Neural cell (in vitro differentiated cells): ENCODE measurements around the gene KRTAP19-7. TPM values are rescaled to one million over a fixed set of nuclear protein-coding genes. Genes with fewer than 3 reads are reported as not detected.

Source experiments
- H2AFZ ChIP-seq: fragments of 200-600, 300-800 bp; sonication (generic), shearing (Covaris generic); 2 replicates; pipeline ENCODE4 v1.6.0; 2014; ENCODE audit warnings: low read depth, mild to moderate bottlenecking, antibody characterized with exemption, low read length, moderate library complexity
- H3F3A ChIP-seq: fragments of 200-600 bp; shearing (Covaris generic); 2 replicates; pipeline ENCODE4 v1.6.1; 2016; ENCODE audit warnings: mild to moderate bottlenecking, moderate library complexity, mixed read lengths, antibody characterized with exemption, low read length; ENCODE audit not compliant: insufficient read depth, poor library complexity, severe bottlenecking
- H3K27ac ChIP-seq: fragments of 200-600, 300-800 bp; sonication (generic), shearing (Covaris generic); 2 replicates; pipeline ENCODE4 v1.5.1; 2014; ENCODE audit warnings: mild to moderate bottlenecking, low read length, moderate library complexity
- H3K27me3 ChIP-seq: fragments of 300-800, 200-600 bp; sonication (generic), shearing (Covaris generic); 2 replicates; pipeline ENCODE4 v1.6.0; 2014; ENCODE audit warnings: mild to moderate bottlenecking, low read depth, low read length, moderate library complexity; ENCODE audit not compliant: insufficient read depth
- H3K36me3 ChIP-seq: fragments of 300-800, 200-600 bp; sonication (generic), shearing (Covaris generic); 2 replicates; pipeline ENCODE4 v1.5.1; 2014; ENCODE audit warnings: mild to moderate bottlenecking, antibody characterized with exemption, low read length, moderate library complexity; ENCODE audit not compliant: insufficient read depth
- H3K4me2 ChIP-seq: fragments of 300-800, 200-600 bp; sonication (generic), shearing (Covaris generic); 2 replicates; pipeline ENCODE4 v1.6.0; 2014; ENCODE audit warnings: mild to moderate bottlenecking, low read length
- H3K4me3 ChIP-seq: fragments of 300-800, 200-600 bp; sonication (generic), shearing (Covaris generic); 2 replicates; pipeline ENCODE4 v1.5.1; 2014; ENCODE audit warnings: mild to moderate bottlenecking, low read length, moderate library complexity
- H3K79me2 ChIP-seq: fragments of 200-600 bp; shearing (Covaris generic); replicated peaks from 2 replicates; pipeline ENCODE4 v1.6.0; 2014; ENCODE audit warnings: mild to moderate bottlenecking, low read length, moderate library complexity; ENCODE audit not compliant: insufficient read depth
- H3K9ac ChIP-seq: fragments of 300-800, 200-600 bp; sonication (generic), shearing (Covaris generic); 2 replicates; pipeline ENCODE4 v1.6.1; 2016; ENCODE audit warnings: mild to moderate bottlenecking, low read length, mixed read lengths
- H3K9me2 ChIP-seq: fragments of 200-600 bp; shearing (Covaris generic); 2 replicates; pipeline ENCODE4 v1.6.1; 2016; ENCODE audit warnings: mild to moderate bottlenecking, low read length, mixed read lengths; ENCODE audit not compliant: insufficient read depth
- H3K9me3 ChIP-seq: fragments of 200-600, 300-800 bp; sonication (generic), shearing (Covaris generic); 2 replicates; pipeline ENCODE4 v1.6.1; 2016; ENCODE audit warnings: mild to moderate bottlenecking, mixed run types, low read length, moderate library complexity, mixed read lengths
- H4K20me1 ChIP-seq: fragments of 200-600 bp; shearing (Covaris generic); 2 replicates; pipeline ENCODE4 v1.6.1; 2016; ENCODE audit warnings: mild to moderate bottlenecking, mixed run types; ENCODE audit not compliant: insufficient read depth
- EP300 ChIP-seq: fragments of 450-650 bp; conservative IDR thresholded peaks from 2 replicates; pipeline ENCODE4 v1.6.1; 2014; ENCODE audit warnings: antibody characterized with exemption, mild to moderate bottlenecking, moderate library complexity; ENCODE audit not compliant: poor library complexity, severe bottlenecking
- EZH2 ChIP-seq: fragments of 200-600, 300-800 bp; shearing (Covaris generic), sonication (generic); IDR thresholded peaks from 2 replicates; pipeline ENCODE4 v1.6.1; 2014; ENCODE audit warnings: antibody characterized with exemption, low read length, borderline replicate concordance, mild to moderate bottlenecking; ENCODE audit not compliant: insufficient read depth, poor library complexity, severe bottlenecking
- MXI1 ChIP-seq: fragments of 450-650 bp; conservative IDR thresholded peaks from 2 replicates; pipeline ENCODE4 v1.6.1; 2014; ENCODE audit warnings: antibody characterized with exemption, mild to moderate bottlenecking; ENCODE audit not compliant: poor library complexity, severe bottlenecking
- POLR2AphosphoS5 ChIP-seq: IDR thresholded peaks from 2 replicates; pipeline ENCODE4 v1.6.1; 2012
- RAD21 ChIP-seq: fragments of 450-650 bp; conservative IDR thresholded peaks from 2 replicates; pipeline ENCODE4 v1.6.1; 2014; ENCODE audit warnings: antibody characterized with exemption, mild to moderate bottlenecking, moderate library complexity
- SMC3 ChIP-seq: fragments of 450-650 bp; conservative IDR thresholded peaks from 2 replicates; pipeline ENCODE4 v1.6.1; 2014; ENCODE audit warnings: antibody characterized with exemption, mild to moderate bottlenecking, moderate library complexity; ENCODE audit not compliant: poor library complexity
- TAF1 ChIP-seq: IDR thresholded peaks from 2 replicates; pipeline ENCODE4 v1.6.1; 2012; ENCODE audit warnings: low read depth
- polyA plus RNA-seq: library from polyadenylated mRNA; depleted of rRNA; stranded (reverse); fragments of >200 nt; gene quantifications from 2 replicates; pipeline ENCODE4 v1.2.3, GENCODE V29; 2014
- small RNA-seq, 3 experiments: library from RNA; depleted of rRNA; stranded (forward); fragments of <200 nt; gene quantifications; one replicate each; pipeline ENCODE3, GENCODE V24; 2012
- TF ChIP-seq, protein P1 (sequence below): fragments of 450-650 bp; IDR thresholded peaks from 2 replicates; pipeline ENCODE4 v1.5.1; 2014; ENCODE audit warnings: antibody characterized with exemption, mild to moderate bottlenecking, moderate library complexity; ENCODE audit not compliant: poor library complexity, severe bottlenecking
- TF ChIP-seq, protein P2 (sequence below): IDR thresholded peaks from 2 replicates; pipeline ENCODE4 v1.6.1; 2012; ENCODE audit warnings: borderline replicate concordance

Gene KRTAP19-7
- polyA plus RNA-seq, 1 donor from 2014 or later = not detected

- TF ChIP-seq EZH2 (no peak), EP300 (no peak), MXI1 (no peak), RAD21 (no peak), SMC3 (no peak), TAF1 (no peak), POLR2AphosphoS5 (no peak)
- TF ChIP-seq, protein P1, sequence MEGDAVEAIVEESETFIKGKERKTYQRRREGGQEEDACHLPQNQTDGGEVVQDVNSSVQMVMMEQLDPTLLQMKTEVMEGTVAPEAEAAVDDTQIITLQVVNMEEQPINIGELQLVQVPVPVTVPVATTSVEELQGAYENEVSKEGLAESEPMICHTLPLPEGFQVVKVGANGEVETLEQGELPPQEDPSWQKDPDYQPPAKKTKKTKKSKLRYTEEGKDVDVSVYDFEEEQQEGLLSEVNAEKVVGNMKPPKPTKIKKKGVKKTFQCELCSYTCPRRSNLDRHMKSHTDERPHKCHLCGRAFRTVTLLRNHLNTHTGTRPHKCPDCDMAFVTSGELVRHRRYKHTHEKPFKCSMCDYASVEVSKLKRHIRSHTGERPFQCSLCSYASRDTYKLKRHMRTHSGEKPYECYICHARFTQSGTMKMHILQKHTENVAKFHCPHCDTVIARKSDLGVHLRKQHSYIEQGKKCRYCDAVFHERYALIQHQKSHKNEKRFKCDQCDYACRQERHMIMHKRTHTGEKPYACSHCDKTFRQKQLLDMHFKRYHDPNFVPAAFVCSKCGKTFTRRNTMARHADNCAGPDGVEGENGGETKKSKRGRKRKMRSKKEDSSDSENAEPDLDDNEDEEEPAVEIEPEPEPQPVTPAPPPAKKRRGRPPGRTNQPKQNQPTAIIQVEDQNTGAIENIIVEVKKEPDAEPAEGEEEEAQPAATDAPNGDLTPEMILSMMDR = no peak
- TF ChIP-seq, protein P2, sequence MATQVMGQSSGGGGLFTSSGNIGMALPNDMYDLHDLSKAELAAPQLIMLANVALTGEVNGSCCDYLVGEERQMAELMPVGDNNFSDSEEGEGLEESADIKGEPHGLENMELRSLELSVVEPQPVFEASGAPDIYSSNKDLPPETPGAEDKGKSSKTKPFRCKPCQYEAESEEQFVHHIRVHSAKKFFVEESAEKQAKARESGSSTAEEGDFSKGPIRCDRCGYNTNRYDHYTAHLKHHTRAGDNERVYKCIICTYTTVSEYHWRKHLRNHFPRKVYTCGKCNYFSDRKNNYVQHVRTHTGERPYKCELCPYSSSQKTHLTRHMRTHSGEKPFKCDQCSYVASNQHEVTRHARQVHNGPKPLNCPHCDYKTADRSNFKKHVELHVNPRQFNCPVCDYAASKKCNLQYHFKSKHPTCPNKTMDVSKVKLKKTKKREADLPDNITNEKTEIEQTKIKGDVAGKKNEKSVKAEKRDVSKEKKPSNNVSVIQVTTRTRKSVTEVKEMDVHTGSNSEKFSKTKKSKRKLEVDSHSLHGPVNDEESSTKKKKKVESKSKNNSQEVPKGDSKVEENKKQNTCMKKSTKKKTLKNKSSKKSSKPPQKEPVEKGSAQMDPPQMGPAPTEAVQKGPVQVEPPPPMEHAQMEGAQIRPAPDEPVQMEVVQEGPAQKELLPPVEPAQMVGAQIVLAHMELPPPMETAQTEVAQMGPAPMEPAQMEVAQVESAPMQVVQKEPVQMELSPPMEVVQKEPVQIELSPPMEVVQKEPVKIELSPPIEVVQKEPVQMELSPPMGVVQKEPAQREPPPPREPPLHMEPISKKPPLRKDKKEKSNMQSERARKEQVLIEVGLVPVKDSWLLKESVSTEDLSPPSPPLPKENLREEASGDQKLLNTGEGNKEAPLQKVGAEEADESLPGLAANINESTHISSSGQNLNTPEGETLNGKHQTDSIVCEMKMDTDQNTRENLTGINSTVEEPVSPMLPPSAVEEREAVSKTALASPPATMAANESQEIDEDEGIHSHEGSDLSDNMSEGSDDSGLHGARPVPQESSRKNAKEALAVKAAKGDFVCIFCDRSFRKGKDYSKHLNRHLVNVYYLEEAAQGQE = no peak
- no peak overlapping the region for H3K4me2 ChIP-seq
- no peaks in the 10 kb centered on the region for H3K79me2 ChIP-seq
- no peaks in the 10 kb centered on the region for H3K9me3 ChIP-seq
- no peaks in the 10 kb centered on the region for H4K20me1 ChIP-seq
- no peaks in the 10 kb centered on the region for H3K27me3 ChIP-seq
- H3K36me3 ChIP-seq = no peaks in the 10 kb centered on the region
- H3K9me2 ChIP-seq = no peaks in the 10 kb centered on the region
- no peaks in the 10 kb centered on the region for H3F3A ChIP-seq
- no peak overlapping the region for H3K9ac ChIP-seq
- no peak overlapping the region for H2AFZ ChIP-seq
- no peak overlapping the region for H3K4me3 ChIP-seq
- no peak overlapping the region for H3K27ac ChIP-seq
Measured at GRCh38 chr21:30515681-30516080, 45.4 kb downstream of the KRTAP19-7 start.

Small RNA genes within 50 kb of the gene (small RNA-seq; reads per million reads assigned to genes)
- 0 reads per million in 3 experiments for gene AP000567.1
- 0 reads per million in 3 experiments for gene KRTAP19-10P
- gene KRTAP19-11P = 0 reads per million in 3 experiments
- 0 to 0.23 (median 0) reads per million in 3 experiments for gene KRTAP22-1
- 0 reads per million in 3 experiments for gene KRTAP22-2

Other genes with a start within 250 kb of the KRTAP19-7 start
- gene KRTAP26-1, start 241.0 kb downstream of the KRTAP19-7 start, polyA plus RNA-seq = not detected in 2 replicates
- gene KRTAP27-1, start 223.6 kb downstream of the KRTAP19-7 start, polyA plus RNA-seq = not detected in 2 replicates
- not detected in 2 replicates for gene KRTAP23-1, start 212.7 kb downstream of the KRTAP19-7 start, polyA plus RNA-seq
- not detected in 2 replicates for gene KRTAP13-2, start 189.0 kb downstream of the KRTAP19-7 start, polyA plus RNA-seq
- not detected in 2 replicates for gene KRTAP13-1, start 165.3 kb downstream of the KRTAP19-7 start, polyA plus RNA-seq
- gene KRTAP13-3, start 135.4 kb downstream of the KRTAP19-7 start, polyA plus RNA-seq = not detected in 2 replicates
- gene KRTAP13-4, start 131.1 kb downstream of the KRTAP19-7 start, polyA plus RNA-seq = not detected in 2 replicates
- gene KRTAP15-1, start 121.0 kb downstream of the KRTAP19-7 start, polyA plus RNA-seq = not detected in 2 replicates
- gene KRTAP19-1, start 80.9 kb downstream of the KRTAP19-7 start, polyA plus RNA-seq = not detected in 2 replicates
- gene KRTAP19-2, start 73.9 kb downstream of the KRTAP19-7 start, polyA plus RNA-seq = not detected in 2 replicates
- gene KRTAP19-3, start 69.3 kb downstream of the KRTAP19-7 start, polyA plus RNA-seq = not detected in 2 replicates
- not detected in 2 replicates for gene KRTAP19-4, start 64.1 kb downstream of the KRTAP19-7 start, polyA plus RNA-seq
- not detected in 2 replicates for gene KRTAP19-5, start 59.2 kb downstream of the KRTAP19-7 start, polyA plus RNA-seq
- not detected in 2 replicates for gene KRTAP19-6, start 19.4 kb downstream of the KRTAP19-7 start, polyA plus RNA-seq
- gene KRTAP22-2, start 29.1 kb upstream of the KRTAP19-7 start, polyA plus RNA-seq = not detected in 2 replicates
- gene KRTAP6-3, start 31.1 kb upstream of the KRTAP19-7 start, polyA plus RNA-seq = not detected in 2 replicates
- not detected in 2 replicates for gene KRTAP6-2, start 37.6 kb upstream of the KRTAP19-7 start, polyA plus RNA-seq
- gene KRTAP22-1, start 39.8 kb upstream of the KRTAP19-7 start, polyA plus RNA-seq = not detected in 2 replicates
- gene KRTAP6-1, start 52.6 kb upstream of the KRTAP19-7 start, polyA plus RNA-seq = not detected in 2 replicates
- not detected in 2 replicates for gene KRTAP20-1, start 55.1 kb upstream of the KRTAP19-7 start, polyA plus RNA-seq
- not detected in 2 replicates for gene KRTAP20-4, start 59.3 kb upstream of the KRTAP19-7 start, polyA plus RNA-seq
- gene KRTAP20-2, start 73.9 kb upstream of the KRTAP19-7 start, polyA plus RNA-seq = not detected in 2 replicates
- gene KRTAP20-3, start 81.5 kb upstream of the KRTAP19-7 start, polyA plus RNA-seq = not detected in 2 replicates
- not detected in 2 replicates for gene KRTAP21-3, start 157.5 kb upstream of the KRTAP19-7 start, polyA plus RNA-seq
- gene KRTAP21-2, start 185.9 kb upstream of the KRTAP19-7 start, polyA plus RNA-seq = not detected in 2 replicates
- gene KRTAP21-1, start 194.1 kb upstream of the KRTAP19-7 start, polyA plus RNA-seq = not detected in 2 replicates